ENCODE results near the gene ZNF500.
"Not testable (repeated sequence)": the region's sequence is repeated elsewhere in the genome, so short reads cannot be mapped to it uniquely, and the experiment has no call there.

Gene ZNF500

DNA sequence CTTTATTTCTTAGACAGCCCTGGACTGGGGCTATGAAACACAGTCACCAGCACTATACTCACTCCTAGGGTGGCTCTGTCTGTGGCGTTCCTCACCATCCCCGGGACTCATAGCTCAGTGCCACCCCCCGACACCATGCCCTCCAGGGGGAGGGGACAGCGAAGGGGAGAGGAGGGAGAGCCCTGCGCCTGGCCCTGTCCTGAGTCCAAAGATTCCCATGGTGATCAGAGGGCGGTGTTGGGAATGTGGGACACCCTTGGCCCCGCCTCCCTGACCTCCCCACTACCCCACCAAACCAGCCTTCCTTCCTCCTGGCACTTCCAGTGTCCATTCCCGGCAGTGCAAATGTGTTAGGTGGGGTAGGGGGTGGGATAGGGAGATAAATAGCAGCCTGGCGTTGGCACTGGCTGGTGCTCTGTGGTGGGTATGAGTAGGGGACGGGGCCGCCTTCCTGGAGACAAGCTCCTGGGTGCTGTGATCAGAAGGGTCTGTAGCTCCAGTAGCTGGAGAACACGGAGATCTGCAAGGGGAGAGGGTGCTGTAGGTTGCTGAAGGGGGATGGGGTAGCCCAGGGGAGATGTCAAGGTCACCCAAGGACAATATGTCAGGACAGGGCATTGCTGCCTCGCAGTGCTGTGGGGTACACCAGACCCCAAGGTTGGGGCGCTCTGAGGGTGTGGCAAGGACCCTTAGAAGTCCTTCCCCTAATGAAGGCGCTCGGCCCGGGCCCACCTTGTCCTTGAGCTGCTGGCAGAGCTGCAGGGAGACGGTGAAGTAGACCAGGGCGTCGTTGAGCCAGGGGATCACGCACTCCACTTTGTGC, 30.2 kb upstream of the ZNF500 start:
- no peak for DNase-seq

GRCh38 chr16:4795828-4796572, 29.0 kb upstream of the ZNF500 start:
- DNase-seq: no peak

- no peak for DNase-seq
Measured at GRCh38 chr16:4795181-4795827, 28.3 kb upstream of the ZNF500 start, which contains the start of gene SMIM22. SMIM22 (plus strand) TSS chr16:4795369; CDS start chr16:4795735, 366 bp downstream.

GRCh38 chr16:4792951-4793513, 26.1 kb upstream of the ZNF500 start:
- DNase-seq: no peak

GRCh38 chr16:4790871-4791270, 23.9 kb upstream of the ZNF500 start:
- DNase-seq: no peak

- DNase-seq: no peak
Measured at GRCh38 chr16:4790261-4790660, 23.3 kb upstream of the ZNF500 start.

DNA sequence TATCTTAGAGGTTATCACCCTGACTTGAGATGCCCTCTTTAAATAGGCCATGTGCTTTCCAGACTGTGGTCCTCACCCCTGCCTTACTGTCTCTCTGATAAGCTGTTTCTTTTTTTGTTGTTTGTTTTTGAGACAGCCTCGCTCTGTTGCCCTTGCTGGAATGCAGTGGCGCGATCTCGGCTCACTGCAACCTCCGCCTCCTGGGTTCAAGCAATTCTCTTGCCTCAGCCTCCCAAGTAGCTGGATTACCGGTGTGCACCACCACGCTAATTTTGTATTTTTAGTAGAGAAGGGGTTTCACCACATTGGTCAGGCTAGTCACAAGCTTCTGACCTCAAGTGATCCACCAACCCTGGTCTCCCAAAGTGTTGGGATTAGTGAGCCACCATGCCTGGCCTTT, 21.9 kb upstream of the ZNF500 start:
- DNase-seq: no peak

- no peak for DNase-seq
Measured at GRCh38 chr16:4788489-4788889, 21.5 kb upstream of the ZNF500 start.

GRCh38 chr16:4787627-4788482, 20.9 kb upstream of the ZNF500 start, which contains the start of gene SEPTIN12:
SEPTIN12 (minus strand) TSS chr16:4788345; CDS start chr16:4787645, 700 bp downstream.
- DNase-seq: no peak

DNA sequence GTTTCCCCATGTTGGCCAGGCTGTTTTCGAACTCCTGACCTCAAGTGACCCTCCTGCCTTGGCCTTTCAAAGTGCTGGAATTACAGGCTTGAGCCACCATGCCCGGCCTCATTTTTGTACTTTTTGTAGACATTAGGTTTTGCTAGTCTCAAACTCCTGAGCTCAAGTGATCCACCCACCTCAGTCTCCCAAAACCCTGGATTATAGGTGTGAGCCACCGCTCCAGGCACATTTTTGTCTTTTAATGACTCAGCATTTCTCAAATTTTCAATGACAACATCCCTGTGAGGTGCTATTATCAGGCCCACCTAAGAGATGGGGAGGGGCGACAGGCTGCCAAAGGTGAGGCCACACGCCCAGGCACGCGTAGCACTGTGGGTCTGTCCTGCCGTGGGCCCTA, 20.1 kb upstream of the ZNF500 start:
- DNase-seq: no peak

DNA sequence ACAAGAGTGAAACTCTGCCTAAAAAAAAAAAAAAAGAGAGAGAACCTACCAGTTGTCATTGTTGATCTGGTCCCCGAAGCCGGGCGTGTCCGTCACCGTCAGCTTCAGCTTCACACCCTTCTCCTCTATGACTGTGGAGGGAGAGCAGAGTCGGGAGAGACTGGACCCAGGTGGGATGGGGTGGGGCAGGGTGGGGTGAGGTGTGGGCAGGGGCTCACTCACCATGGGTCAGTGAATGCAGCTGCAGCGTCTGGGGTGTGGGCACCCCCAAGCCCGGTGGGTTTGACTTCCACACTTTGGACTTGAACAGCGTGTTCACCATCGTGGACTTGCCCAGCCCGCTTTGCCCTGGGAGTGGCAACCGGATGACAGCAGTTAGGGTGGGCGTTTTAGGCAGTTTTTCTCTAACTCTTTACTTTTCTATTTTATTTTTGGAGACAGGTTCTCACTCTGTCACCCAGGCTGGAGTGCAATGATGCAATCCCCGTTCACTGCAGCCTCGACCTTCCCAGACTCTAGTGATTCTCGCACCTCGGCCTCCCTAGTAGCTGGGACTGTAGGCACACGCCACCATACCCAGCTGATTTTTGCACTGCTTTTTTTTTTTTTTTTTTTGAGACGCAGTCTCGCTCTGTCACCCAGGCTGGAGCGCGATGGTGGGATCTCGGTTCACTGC, 18.9 kb upstream of the ZNF500 start:
- no peak for DNase-seq

GRCh38 chr16:4784444-4784987, 17.6 kb upstream of the ZNF500 start:
- DNase-seq: not testable (repeated sequence)

- DNase-seq: no peak
Measured at GRCh38 chr16:4783951-4784336, 17.0 kb upstream of the ZNF500 start.

- no peak for DNase-seq
Measured at GRCh38 chr16:4783251-4783950, 16.4 kb upstream of the ZNF500 start.

- DNase-seq: no peak
Measured at GRCh38 chr16:4780235-4780634, 13.3 kb upstream of the ZNF500 start.

- DNase-seq: no peak
Measured at GRCh38 chr16:4778050-4778392, 11.1 kb upstream of the ZNF500 start.

GRCh38 chr16:4777339-4778049, 10.5 kb upstream of the ZNF500 start:
- no peak for DNase-seq

GRCh38 chr16:4776141-4776705, 9.3 kb upstream of the ZNF500 start:
- DNase-seq: no peak

- no peak for DNase-seq
Measured at GRCh38 chr16:4775005-4775404, 8.0 kb upstream of the ZNF500 start.

All from fibroblast of skin of scalp (primary cell).